ENCODE results near the gene SDK2.

DNA sequence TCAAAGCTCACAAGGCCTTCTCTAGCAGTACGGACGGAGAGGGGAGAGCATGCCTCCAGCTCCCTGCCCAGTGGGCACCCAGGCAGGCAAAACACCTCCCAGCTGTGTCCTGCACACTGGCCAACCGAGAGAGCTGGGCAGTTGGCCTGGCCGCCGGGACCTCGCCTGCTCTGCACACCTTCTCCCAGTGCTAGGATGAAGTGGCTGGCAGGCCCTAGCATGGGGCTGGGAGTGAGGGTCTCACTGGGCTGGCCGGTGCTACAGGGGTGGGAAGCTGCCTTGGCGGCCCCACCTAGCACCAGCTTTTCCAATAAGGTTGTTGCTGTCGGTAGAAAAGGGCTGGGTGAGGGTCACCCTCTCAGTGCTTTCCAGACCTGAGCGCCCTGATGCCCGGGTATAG lies 60.2 kb downstream of the SDK2 start:
- TF ChIP-seq, protein P1, sequence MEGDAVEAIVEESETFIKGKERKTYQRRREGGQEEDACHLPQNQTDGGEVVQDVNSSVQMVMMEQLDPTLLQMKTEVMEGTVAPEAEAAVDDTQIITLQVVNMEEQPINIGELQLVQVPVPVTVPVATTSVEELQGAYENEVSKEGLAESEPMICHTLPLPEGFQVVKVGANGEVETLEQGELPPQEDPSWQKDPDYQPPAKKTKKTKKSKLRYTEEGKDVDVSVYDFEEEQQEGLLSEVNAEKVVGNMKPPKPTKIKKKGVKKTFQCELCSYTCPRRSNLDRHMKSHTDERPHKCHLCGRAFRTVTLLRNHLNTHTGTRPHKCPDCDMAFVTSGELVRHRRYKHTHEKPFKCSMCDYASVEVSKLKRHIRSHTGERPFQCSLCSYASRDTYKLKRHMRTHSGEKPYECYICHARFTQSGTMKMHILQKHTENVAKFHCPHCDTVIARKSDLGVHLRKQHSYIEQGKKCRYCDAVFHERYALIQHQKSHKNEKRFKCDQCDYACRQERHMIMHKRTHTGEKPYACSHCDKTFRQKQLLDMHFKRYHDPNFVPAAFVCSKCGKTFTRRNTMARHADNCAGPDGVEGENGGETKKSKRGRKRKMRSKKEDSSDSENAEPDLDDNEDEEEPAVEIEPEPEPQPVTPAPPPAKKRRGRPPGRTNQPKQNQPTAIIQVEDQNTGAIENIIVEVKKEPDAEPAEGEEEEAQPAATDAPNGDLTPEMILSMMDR (IDR thresholded peaks at IDR 0.05) = no peak
- TF ChIP-seq, protein P2, sequence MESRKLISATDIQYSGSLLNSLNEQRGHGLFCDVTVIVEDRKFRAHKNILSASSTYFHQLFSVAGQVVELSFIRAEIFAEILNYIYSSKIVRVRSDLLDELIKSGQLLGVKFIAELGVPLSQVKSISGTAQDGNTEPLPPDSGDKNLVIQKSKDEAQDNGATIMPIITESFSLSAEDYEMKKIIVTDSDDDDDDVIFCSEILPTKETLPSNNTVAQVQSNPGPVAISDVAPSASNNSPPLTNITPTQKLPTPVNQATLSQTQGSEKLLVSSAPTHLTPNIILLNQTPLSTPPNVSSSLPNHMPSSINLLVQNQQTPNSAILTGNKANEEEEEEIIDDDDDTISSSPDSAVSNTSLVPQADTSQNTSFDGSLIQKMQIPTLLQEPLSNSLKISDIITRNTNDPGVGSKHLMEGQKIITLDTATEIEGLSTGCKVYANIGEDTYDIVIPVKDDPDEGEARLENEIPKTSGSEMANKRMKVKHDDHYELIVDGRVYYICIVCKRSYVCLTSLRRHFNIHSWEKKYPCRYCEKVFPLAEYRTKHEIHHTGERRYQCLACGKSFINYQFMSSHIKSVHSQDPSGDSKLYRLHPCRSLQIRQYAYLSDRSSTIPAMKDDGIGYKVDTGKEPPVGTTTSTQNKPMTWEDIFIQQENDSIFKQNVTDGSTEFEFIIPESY (IDR thresholded peaks at IDR 0.05; ENCODE audit: borderline replicate concordance, low read depth) = no peak
- TF ChIP-seq TAF1 (IDR thresholded peaks at IDR 0.05; ENCODE audit: borderline replicate concordance, low read depth, low read length) = no peak
- TF ChIP-seq, protein P3, sequence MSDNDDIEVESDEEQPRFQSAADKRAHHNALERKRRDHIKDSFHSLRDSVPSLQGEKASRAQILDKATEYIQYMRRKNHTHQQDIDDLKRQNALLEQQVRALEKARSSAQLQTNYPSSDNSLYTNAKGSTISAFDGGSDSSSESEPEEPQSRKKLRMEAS (IDR thresholded peaks at IDR 0.05; ENCODE audit: low read depth) = no peak
- TF ChIP-seq GABPA (IDR thresholded peaks at IDR 0.05; ENCODE audit: low read depth) = no peak
- TF ChIP-seq, protein P4, sequence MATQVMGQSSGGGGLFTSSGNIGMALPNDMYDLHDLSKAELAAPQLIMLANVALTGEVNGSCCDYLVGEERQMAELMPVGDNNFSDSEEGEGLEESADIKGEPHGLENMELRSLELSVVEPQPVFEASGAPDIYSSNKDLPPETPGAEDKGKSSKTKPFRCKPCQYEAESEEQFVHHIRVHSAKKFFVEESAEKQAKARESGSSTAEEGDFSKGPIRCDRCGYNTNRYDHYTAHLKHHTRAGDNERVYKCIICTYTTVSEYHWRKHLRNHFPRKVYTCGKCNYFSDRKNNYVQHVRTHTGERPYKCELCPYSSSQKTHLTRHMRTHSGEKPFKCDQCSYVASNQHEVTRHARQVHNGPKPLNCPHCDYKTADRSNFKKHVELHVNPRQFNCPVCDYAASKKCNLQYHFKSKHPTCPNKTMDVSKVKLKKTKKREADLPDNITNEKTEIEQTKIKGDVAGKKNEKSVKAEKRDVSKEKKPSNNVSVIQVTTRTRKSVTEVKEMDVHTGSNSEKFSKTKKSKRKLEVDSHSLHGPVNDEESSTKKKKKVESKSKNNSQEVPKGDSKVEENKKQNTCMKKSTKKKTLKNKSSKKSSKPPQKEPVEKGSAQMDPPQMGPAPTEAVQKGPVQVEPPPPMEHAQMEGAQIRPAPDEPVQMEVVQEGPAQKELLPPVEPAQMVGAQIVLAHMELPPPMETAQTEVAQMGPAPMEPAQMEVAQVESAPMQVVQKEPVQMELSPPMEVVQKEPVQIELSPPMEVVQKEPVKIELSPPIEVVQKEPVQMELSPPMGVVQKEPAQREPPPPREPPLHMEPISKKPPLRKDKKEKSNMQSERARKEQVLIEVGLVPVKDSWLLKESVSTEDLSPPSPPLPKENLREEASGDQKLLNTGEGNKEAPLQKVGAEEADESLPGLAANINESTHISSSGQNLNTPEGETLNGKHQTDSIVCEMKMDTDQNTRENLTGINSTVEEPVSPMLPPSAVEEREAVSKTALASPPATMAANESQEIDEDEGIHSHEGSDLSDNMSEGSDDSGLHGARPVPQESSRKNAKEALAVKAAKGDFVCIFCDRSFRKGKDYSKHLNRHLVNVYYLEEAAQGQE (IDR thresholded peaks at IDR 0.05; ENCODE audit: low read depth, low read length) = no peak
- no peak for TF ChIP-seq RAD21 (IDR thresholded peaks at IDR 0.05; ENCODE audit: low read length)
- TF ChIP-seq TCF12 (IDR thresholded peaks at IDR 0.05) = no peak
- TF ChIP-seq JUND (IDR thresholded peaks at IDR 0.05) = no peak
- TF ChIP-seq POLR2AphosphoS5 (IDR thresholded peaks at IDR 0.05; ENCODE audit: low read depth, low read length) = no peak
- no peak for TF ChIP-seq FOXM1 (IDR thresholded peaks at IDR 0.05; ENCODE audit: low read depth)
- TF ChIP-seq TEAD4 (IDR thresholded peaks at IDR 0.05; ENCODE audit: borderline replicate concordance, insufficient read depth) = no peak
- TF ChIP-seq, protein P5, sequence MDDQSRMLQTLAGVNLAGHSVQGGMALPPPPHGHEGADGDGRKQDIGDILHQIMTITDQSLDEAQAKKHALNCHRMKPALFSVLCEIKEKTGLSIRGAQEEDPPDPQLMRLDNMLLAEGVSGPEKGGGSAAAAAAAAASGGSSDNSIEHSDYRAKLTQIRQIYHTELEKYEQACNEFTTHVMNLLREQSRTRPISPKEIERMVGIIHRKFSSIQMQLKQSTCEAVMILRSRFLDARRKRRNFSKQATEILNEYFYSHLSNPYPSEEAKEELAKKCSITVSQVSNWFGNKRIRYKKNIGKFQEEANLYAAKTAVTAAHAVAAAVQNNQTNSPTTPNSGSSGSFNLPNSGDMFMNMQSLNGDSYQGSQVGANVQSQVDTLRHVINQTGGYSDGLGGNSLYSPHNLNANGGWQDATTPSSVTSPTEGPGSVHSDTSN (IDR thresholded peaks at IDR 0.05) = no peak
